CD4-positive, alpha-beta T cell (primary cell): ENCODE measurements around the gene PAFAH2. TPM values are rescaled to one million over a fixed set of nuclear protein-coding genes. Genes with fewer than 3 reads are reported as not detected.

Experiments used
- ATAC-seq: fragments of 200-7000 bp; cut with Tn5 transposase; one replicate; pipeline ENCODE4 v1.10.0; 2022; ENCODE audit warnings: mild to moderate bottlenecking; ENCODE audit not compliant: poor library complexity
- CTCF ChIA-PET: fragments of 350-600 bp; sonication (Branson Sonifier 250); formaldehyde crosslinking; loops from one replicate; lab custom pipeline; 2021; ENCODE audit warnings: antibody characterized with exemption, inconsistent platforms; lab: Charles Lee
- POLR2A ChIA-PET: fragments of 350-600 bp; sonication (Branson Sonifier 250); formaldehyde crosslinking; loops from one replicate; lab custom pipeline; 2021; ENCODE audit warnings: antibody characterized with exemption, inconsistent platforms; lab: Charles Lee
- DNase-seq, 14 experiments: peaks; one replicate each; pipeline ENCODE4 v3.0.0-alpha.2; 2013 to 2020; ENCODE audit warnings: mixed read lengths in 2 of 14
- H3K27ac ChIP-seq, 2 donors: one replicate each; pipeline versions ENCODE4 v1.5.1 to v1.7.0; 2013; ENCODE audit warnings: low read length in 2 of 2, low read depth in 1 of 2, mild to moderate bottlenecking in 1 of 2
- H3K27me3 ChIP-seq, 2 experiments: 1 replicate in 1 of 2; 2 replicates in 1 of 2; pipeline versions ENCODE4 v1.6.1 to v1.7.0; 2013; ENCODE audit warnings: low read length in 2 of 2, control low read depth in 1 of 2, mild to moderate bottlenecking in 1 of 2, moderate library complexity in 1 of 2; ENCODE audit not compliant: insufficient read depth in 2 of 2, control insufficient read depth in 1 of 2
- H3K36me3 ChIP-seq: one replicate; pipeline ENCODE4 v1.6.1; 2013; ENCODE audit warnings: low read length, control low read depth; ENCODE audit not compliant: insufficient read depth
- H3K4me1 ChIP-seq: one replicate; pipeline ENCODE4 v1.6.1; 2013; ENCODE audit warnings: low read length, control low read depth; ENCODE audit not compliant: insufficient read depth
- H3K4me3 ChIP-seq: one replicate; pipeline ENCODE4 v1.5.1; 2013; ENCODE audit warnings: mild to moderate bottlenecking, low read length, moderate library complexity
- H3K9me3 ChIP-seq, 2 experiments: 1 replicate in 1 of 2; 2 replicates in 1 of 2; pipeline versions ENCODE4 v1.6.1 to v1.7.0; 2013; ENCODE audit warnings: low read length in 2 of 2, mild to moderate bottlenecking in 2 of 2, control low read depth in 1 of 2, moderate library complexity in 1 of 2; ENCODE audit not compliant: control insufficient read depth in 1 of 2, insufficient read depth in 1 of 2
- H3K27ac Mint-ChIP-seq: one replicate; pipeline ENCODE4 v1.8.0; 2020; ENCODE audit warnings: mixed read lengths
- H3K27me3 Mint-ChIP-seq: one replicate; pipeline ENCODE4 v1.8.0; 2021; ENCODE audit warnings: mixed read lengths
- H3K36me3 Mint-ChIP-seq: one replicate; pipeline ENCODE4 v1.8.0; 2021; ENCODE audit warnings: low read depth, mixed read lengths
- H3K4me1 Mint-ChIP-seq: one replicate; pipeline ENCODE4 v1.8.0; 2021; ENCODE audit warnings: low read depth, mixed read lengths
- H3K4me3 Mint-ChIP-seq: one replicate; pipeline ENCODE4 v1.8.0; 2020; ENCODE audit warnings: mild to moderate bottlenecking, mixed read lengths
- H3K9me3 Mint-ChIP-seq: one replicate; pipeline ENCODE4 v1.8.0; 2020; ENCODE audit warnings: mixed read lengths
- intact Hi-C, 2 experiments: fragments of 100-400 bp; cut with DNase I in 1 of 2; cut with micrococcal nuclease in 1 of 2; formaldehyde crosslinking; loops; one replicate each; pipeline versions ENCODE4 v1.15.1 to v1.9.0; 2023 to 2025; cut with DNase I, micrococcal nuclease
- total RNA-seq, 174 experiments: library from RNA in 2 of 174; stranded (reverse) in 2 of 174; gene quantifications; one replicate each; pipeline ENCODE4 v1.2.3 and lab custom pipeline; 2021 to 2026
- TF ChIP-seq, protein P1 (sequence below): fragments of 200-600 bp; IDR thresholded peaks from one replicate; pipeline ENCODE4 v1.8.0; 2022; ENCODE audit warnings: antibody characterized with exemption, mild to moderate bottlenecking

Gene PAFAH2
- total RNA-seq, 2 experiments from 2014 or later, result 7.9 to 8.1 TPM

DNA sequence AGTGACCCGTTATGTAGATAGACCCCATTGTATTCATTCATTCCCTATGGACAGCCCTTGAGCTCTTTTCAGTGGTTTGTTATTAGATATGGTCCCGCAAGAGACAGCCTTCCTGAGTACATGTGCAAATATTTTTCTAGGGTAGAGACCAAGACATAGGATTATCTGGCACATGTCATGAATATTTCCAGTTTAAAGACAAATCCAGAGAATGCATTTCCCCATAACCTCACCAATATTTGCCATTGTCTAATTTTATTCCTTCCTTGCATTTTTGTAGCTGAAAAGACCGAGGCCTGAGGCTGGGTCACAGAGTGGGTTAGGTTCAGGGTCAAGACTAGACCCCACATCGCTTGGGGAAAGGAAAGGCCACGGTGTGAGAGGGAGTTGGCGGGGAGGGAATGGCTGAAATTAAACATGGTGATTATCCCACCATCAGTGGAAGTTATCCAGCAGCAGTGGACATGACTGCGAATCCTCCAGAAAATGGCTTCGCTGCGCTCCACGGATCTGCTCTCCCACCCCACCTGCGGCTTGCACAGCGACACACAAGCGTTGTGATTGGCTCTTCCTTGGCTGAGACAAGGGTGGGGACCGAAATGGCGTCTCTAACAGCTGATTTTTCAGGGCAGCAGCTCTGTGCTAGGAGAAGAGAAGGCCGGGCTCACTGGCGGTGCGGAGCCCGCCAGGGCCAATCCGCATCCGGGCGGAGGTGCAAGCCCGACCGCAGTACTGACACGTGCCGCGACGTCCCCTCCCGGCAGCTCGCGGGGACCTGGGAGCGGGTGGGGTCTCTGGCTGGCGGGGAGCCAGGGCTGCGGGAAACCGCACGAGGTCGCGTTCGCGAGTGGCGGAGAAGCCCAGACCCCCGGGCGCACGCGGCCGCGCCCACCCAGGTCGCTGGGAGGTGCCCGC lies 75.5 kb downstream of the PAFAH2 start:
- H3K4me1 Mint-ChIP-seq, result peaks cover 41% of the 10 kb centered on the region
- H3K27ac ChIP-seq, result no peak overlapping the region

DNA sequence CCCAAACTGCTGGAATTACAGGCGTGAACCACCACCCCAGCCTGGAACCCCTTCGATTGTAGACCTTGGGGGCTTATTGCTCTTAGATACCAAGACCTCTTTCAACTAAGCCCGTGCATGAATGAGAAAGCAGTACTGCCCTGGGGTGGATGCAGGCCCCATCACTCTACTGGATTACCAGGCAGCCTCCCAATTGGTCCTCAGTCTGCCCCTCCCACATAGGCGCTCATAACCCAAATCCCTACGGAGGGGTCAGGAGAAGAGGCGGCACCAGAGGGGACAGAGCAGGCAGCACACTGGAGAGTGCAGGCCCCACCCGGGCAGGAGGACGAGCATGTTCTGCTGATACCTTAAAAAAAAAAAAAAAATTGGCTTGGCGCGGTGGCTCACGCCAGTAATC lies 79.2 kb downstream of the PAFAH2 start:
- H3K4me1 ChIP-seq, result peaks cover 30% of the 10 kb centered on the region
- TF ChIP-seq, protein P1, sequence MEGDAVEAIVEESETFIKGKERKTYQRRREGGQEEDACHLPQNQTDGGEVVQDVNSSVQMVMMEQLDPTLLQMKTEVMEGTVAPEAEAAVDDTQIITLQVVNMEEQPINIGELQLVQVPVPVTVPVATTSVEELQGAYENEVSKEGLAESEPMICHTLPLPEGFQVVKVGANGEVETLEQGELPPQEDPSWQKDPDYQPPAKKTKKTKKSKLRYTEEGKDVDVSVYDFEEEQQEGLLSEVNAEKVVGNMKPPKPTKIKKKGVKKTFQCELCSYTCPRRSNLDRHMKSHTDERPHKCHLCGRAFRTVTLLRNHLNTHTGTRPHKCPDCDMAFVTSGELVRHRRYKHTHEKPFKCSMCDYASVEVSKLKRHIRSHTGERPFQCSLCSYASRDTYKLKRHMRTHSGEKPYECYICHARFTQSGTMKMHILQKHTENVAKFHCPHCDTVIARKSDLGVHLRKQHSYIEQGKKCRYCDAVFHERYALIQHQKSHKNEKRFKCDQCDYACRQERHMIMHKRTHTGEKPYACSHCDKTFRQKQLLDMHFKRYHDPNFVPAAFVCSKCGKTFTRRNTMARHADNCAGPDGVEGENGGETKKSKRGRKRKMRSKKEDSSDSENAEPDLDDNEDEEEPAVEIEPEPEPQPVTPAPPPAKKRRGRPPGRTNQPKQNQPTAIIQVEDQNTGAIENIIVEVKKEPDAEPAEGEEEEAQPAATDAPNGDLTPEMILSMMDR, result no peak
- ATAC-seq, result no peak
- H3K36me3 ChIP-seq, result no peaks in the 10 kb centered on the region
- no peaks in the 10 kb centered on the region for H3K36me3 Mint-ChIP-seq
- H3K27me3 Mint-ChIP-seq, result no peaks in the 10 kb centered on the region
- intact Hi-C loops, result no loop called here
- no peak overlapping the region for H3K4me3 Mint-ChIP-seq
- no peaks in the 10 kb centered on the region for H3K27me3 ChIP-seq
- DNase-seq, result no peak
- no peaks in the 10 kb centered on the region for H3K9me3 Mint-ChIP-seq
- no peaks in the 10 kb centered on the region for H3K9me3 ChIP-seq
- H3K4me1 Mint-ChIP-seq, result peaks cover 37% of the 10 kb centered on the region
- ChIA-PET POLR2A (interaction anchor here (1.2 to 1.4 kb wide), 4 partner anchors 11 to 79 kb away, joined by 5 to 9 read pairs (median 7); partner anchors contain the start of gene PAFAH2), CTCF (interaction anchor here (2.4 kb wide), 1 partner anchor 23 kb away, joined by 7 read pairs; no protein-coding TSS in a partner anchor)
- H3K27ac Mint-ChIP-seq, result no peak overlapping the region
- H3K27ac ChIP-seq, result no peak overlapping the region
- H3K4me3 ChIP-seq, result no peak overlapping the region

More for the DNA sequence above, 75.5 kb downstream of the PAFAH2 start:
- DNase-seq, result peak in 13 of 14 experiments; percentile 13 to 76 (median 37)
- no peaks in the 10 kb centered on the region for H3K27me3 Mint-ChIP-seq
- TF ChIP-seq, protein P1, result no peak
- POLR2A ChIA-PET, result interaction anchor here (0.6 to 2.4 kb wide), 11 partner anchors 9 to 103 kb away, joined by 3 to 25 read pairs (median 6); partner anchors contain the start of genes MTFR1L, PAFAH2 and STMN1
- H3K36me3 Mint-ChIP-seq, result no peaks in the 10 kb centered on the region
- Histone ChIP-seq H3K4me3 (peak overlapping the region; percentile 67), H3K4me1 (peaks cover 32% of the 10 kb centered on the region), H3K27me3 (no peaks in the 10 kb centered on the region), H3K36me3 (no peaks in the 10 kb centered on the region), H3K9me3 (no peaks in the 10 kb centered on the region)
- no peaks in the 10 kb centered on the region for H3K9me3 Mint-ChIP-seq
- peak overlapping the region; percentile 84 for H3K27ac Mint-ChIP-seq
- CTCF ChIA-PET, result interaction anchor here (1.5 to 1.9 kb wide), 4 partner anchors 14 to 75 kb away, joined by 3 to 8 read pairs (median 5); partner anchors contain the start of gene PAFAH2
- peak overlapping the region; percentile 88 for H3K4me3 Mint-ChIP-seq
- intact Hi-C loops, result loop anchor here in 1 of 2 experiments (2.0 kb wide), 2 partner anchors 16 to 28 kb away; partner anchors contain the start of gene STMN1
- ATAC-seq, result peak; percentile 77

DNA sequence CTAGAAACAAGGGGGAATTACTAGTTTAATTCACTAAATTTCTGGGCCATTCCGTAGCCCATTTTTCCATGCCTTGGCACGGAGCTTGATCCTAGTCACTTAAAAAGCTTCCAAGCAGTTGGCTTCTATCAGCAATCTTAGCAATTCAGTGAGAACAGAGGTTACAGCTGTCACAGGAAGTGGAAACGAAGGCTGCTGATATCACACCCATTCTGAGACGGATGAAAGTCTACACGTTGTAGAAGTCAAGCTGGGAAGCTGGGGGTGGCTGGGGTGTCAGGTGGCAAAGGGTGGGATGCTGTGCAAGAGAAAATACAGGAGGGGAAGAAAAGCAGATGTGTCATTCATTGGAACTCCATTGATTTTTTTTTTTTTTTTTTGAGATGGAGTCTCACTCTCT lies 79.9 kb downstream of the PAFAH2 start:
- Mint-ChIP-seq H3K4me3 (peak overlapping the region; percentile 87), H3K36me3 (no peaks in the 10 kb centered on the region), H3K4me1 (peaks cover 32% of the 10 kb centered on the region), H3K27me3 (no peaks in the 10 kb centered on the region), H3K27ac (peak overlapping the region; percentile 78), H3K9me3 (no peaks in the 10 kb centered on the region)
- TF ChIP-seq, protein P1, result no peak
- Histone ChIP-seq H3K4me3 (no peak overlapping the region), H3K9me3 (no peaks in the 10 kb centered on the region), H3K27me3 (no peaks in the 10 kb centered on the region), H3K36me3 (no peaks in the 10 kb centered on the region), H3K4me1 (peaks cover 23% of the 10 kb centered on the region), H3K27ac (no peak overlapping the region)
- POLR2A ChIA-PET, result interaction anchor here (0.6 to 1.4 kb wide), 6 partner anchors 8 to 79 kb away, joined by 3 to 9 read pairs (median 6); partner anchors contain the start of gene PAFAH2
- DNase-seq (peak in 3 of 14 experiments; percentile 44 to 66 (median 46)), ATAC-seq (peak; percentile 53)
- intact Hi-C loops, result no loop called here
- CTCF ChIA-PET, result interaction anchor here (2.4 kb wide), 1 partner anchor 23 kb away, joined by 7 read pairs; no protein-coding TSS in a partner anchor
